NCI-H1048 (cell line): ENCODE data around the gene MAD1L1.

Experiments
- DNase-seq: peaks from one replicate; lab custom pipeline; 2025; lab: John Stamatoyannopoulos, UW

The MAD1L1 gene

GRCh38 chr7:2012044-2012900 lies 220.5 kb downstream of the MAD1L1 start:
- no peak for DNase-seq

GRCh38 chr7:2011266-2012043 lies 221.3 kb downstream of the MAD1L1 start:
- DNase-seq: no peak

DNA sequence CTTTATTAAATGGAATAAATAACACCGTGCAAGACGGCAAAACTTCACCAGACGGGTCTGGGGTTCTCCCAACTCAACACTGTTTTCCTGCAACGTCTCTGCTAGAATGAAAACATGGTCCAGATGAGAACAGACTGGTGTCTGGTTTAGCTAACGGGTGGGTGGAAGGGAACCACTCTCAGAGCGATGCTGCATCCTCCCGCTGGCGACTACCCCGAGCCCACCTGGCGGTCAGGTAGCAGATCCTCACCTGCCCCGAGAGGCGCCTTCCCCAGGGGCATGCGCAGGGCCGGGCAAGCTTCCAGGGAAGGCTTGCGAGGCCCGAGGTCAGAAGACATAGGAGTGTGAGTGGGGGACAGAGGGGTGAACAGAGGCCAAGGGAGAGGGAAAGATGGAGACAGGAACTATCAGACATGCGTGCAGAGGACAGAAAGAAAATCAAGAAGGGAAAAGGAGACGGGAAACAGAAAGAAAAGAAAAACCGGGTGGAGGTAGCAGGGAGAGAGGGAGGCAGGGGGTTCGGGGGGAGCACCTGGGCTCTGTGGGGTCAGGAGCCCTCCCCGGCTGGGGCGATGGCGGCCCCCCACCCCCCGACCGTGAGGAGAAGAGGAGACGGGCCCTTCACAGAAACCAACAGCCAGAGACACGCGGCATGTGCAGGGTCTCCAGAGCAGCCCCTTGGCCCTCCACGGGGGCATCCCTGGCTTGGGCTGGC lies 222.0 kb downstream of the MAD1L1 start:
- no peak for DNase-seq

DNA sequence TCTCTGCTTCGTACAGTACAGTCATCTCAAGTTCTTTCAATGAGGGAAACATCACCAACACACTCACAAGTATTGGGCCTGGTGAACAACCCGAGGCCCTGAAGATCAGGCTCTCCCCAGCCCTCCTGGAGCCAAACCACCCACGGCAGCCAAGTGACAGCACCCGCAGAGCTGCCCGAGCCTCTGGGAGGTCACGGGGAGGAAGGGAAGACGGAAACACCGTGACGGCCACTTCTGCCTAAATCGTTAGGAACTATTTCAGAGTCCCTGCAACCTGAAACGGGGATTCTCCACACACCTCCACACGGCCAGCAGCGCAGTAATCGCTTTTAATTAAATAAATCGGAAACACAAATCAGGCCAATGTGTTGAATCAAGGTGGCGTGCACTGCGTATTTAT lies 222.6 kb downstream of the MAD1L1 start:
- DNase-seq: no peak

DNA sequence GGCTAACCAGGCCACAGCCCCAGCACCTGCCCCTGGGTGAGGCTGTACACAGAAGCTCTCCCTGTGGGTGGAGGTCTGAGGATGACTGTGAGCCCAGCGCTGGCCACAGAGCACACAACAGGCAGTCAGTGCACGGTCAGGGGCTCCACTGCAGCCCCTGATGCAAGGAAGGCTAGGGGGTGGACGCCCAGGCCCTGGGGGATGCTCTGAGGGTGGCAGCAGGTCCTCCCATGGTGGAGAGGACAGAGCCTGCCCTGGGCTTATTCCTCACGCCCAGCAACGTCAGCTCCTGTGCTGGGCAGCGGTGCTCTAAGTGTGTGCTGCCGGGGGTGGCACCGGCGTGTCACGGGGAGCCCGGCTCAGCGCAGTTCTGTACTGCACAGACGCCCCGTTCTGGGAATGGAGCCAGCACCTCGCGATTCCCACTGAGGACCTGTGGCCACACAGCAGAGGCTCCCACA lies 223.2 kb downstream of the MAD1L1 start:
- no peak for DNase-seq

- DNase-seq: no peak
Observed at GRCh38 chr7:2008936-2009540, 223.7 kb downstream of the MAD1L1 start.

GRCh38 chr7:2008101-2008935 lies 224.4 kb downstream of the MAD1L1 start:
- no peak for DNase-seq

GRCh38 chr7:2007551-2007950 lies 225.2 kb downstream of the MAD1L1 start:
- DNase-seq: no peak

GRCh38 chr7:2006921-2007381 lies 225.8 kb downstream of the MAD1L1 start:
- DNase-seq: no peak

DNA sequence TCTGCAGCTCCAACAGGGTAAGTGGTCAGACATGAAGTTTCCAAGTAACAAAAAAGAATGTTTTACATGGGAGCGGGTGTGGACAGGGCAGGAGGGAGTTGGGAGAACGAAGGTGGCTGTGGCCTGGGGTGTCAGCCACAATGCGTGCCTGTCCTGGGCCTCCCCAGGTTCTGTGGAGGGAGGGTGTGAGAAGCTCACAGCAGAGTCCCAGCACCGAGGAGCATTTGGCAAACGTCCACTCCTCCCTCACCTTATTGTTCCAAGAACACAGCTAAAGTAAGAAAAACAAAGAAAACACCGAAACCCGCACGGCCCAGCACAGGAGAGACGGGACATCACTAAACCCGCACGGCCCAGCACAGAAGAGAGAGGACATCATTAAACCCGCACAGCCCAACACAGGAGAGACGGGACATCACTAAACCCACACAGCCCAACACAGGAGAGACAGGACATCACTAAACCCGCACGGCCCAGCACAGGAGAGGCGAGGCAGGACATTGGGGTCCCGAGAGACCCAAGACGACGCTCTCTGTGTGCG lies 226.4 kb downstream of the MAD1L1 start:
- no peak for DNase-seq

- no peak for DNase-seq
Observed at GRCh38 chr7:2005786-2006185, 227.0 kb downstream of the MAD1L1 start.

GRCh38 chr7:2004841-2005725 lies 227.7 kb downstream of the MAD1L1 start:
- DNase-seq: no peak

DNA sequence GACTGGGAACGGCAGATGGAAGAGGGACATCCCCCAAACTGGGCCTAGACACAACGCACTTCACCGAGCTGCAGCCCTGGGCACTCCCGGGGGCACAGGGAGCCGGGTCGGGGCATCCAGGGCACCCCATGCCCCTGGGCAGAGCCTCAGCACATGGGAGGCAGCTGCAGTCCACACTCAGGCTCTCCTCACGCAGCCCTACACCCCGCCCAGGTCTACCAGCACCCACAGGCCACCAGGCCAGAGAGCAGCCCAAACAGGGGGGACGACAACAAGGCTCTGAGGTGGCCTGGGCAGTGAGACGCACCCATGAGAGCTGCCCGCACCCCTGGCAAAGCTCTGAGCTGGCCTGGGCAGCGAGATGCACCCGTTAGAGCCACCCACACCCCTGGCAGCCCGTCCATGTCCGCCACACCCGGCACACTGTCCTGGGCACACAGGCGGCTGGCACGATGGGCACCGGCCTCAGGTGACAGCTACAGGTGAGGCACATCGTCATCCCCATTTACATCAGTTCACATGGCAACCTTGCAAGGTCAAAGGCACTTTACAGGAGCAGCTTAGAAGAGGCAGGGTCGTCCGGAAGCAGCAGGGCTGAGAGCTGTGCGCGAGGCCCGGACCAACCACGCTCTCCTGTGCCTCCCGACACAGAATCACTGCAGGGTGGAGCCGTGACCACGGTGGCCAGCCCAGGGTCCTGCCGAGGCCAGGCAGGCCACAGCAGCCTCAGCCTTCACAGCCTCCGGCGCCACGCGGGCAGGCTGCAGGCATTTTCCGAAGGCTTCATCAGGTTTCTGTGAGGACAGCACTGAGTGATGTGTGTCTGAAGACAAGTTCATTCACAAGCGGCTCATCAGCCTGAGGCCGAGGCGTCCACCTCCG lies 228.6 kb downstream of the MAD1L1 start:
- DNase-seq: no peak

DNA sequence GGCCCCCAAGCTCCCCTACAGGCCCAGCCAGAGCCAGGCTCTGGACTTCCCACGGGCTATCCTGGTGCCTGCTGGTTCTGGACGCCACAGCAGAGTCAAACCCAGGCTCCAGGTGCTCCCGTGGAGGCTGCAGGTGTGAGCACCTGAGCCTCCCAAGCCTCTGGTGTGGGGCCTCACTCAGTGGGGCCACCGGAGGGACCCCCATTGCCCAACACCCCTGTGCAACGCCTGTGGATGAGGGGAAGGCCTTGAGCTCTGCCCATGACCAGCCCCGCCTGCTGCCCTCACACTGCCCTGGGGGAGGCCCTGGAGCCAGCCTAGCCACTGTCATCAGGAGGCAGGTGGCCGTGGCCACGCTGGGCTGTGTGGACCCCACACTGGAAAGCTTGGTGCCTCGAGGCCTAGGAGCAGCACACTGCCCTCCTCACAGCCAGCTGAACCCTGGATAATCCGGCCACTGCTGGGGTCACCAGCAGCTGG lies 229.3 kb downstream of the MAD1L1 start:
- DNase-seq: no peak

- no peak for DNase-seq
Observed at GRCh38 chr7:2002561-2003450, 229.9 kb downstream of the MAD1L1 start.

DNA sequence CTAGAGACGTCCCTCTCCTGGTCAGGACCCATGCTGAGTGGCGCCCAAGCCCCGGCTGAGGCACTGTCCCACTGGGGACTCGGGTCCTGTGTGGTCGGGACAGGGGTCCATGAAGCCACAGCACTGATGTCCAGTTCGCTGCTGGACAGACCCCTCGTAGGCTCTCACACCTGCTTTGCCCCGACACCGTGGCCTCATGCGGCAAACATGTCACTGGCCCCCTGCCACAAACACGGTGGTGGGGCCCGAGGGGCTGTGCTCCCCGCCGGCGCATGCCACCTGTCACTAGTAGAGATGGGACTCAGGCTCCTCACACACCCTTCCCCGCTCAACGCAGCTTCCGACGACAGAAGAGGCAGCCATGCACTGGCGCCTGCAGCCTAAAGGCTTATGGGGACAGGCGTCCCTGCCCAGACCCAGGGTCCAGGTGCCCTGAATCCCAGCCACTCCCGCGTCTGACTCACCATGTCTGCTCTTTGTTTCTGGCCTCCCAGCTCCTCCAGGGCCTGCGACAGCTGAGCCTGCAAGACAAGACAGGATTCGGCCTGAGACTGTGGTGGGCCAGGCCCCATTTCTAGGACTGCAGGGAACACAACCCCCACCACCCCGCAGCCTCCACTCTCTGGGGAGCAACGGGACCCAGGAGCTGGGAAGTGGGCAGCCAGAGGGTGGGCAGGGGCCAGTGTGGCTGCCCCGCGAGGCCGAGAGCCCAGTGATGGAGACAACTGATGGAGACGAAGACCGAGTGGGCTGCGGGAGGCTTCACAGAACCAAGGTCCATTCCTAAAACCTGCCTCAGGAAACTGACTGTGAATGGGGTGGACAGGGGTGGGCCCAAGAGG lies 230.9 kb downstream of the MAD1L1 start:
- DNase-seq: no peak
